Activated CD4-positive, alpha-beta memory T cell treated with anti-CD3 and anti-CD28 coated beads, Interleukin-2, amount 10 ng/mL, durations not matched to agents 7 days and 5 days (primary cell): ENCODE measurements around the gene MS4A15. TPM values are rescaled to one million over a fixed set of nuclear protein-coding genes. Genes with fewer than 3 reads are reported as not detected.
A peak's percentile ranks its signal among the peaks of the same experiment; 100 is the strongest.
"Not testable (repeated sequence)": the region's sequence is repeated elsewhere in the genome, so short reads cannot be mapped to it uniquely, and the experiment has no call there.

Experiments
- CTCF ChIA-PET: fragments of 350-600 bp; sonication (Branson Sonifier 250); formaldehyde crosslinking; loops from one replicate; lab custom pipeline; 2021; ENCODE audit warnings: antibody characterized with exemption, inconsistent platforms; lab: Charles Lee
- POLR2A ChIA-PET: fragments of 350-600 bp; sonication (Branson Sonifier 250); formaldehyde crosslinking; loops from one replicate; lab custom pipeline; 2021; ENCODE audit warnings: antibody characterized with exemption; lab: Charles Lee
- DNase-seq: peaks from one replicate; pipeline ENCODE4 v3.0.0-alpha.2; 2020
- H3K27ac Mint-ChIP-seq: one replicate; pipeline ENCODE4 v1.8.0; 2021; ENCODE audit warnings: mild to moderate bottlenecking, mixed read lengths
- H3K27me3 Mint-ChIP-seq: one replicate; pipeline ENCODE4 v1.8.0; 2021; ENCODE audit warnings: mixed read lengths
- H3K36me3 Mint-ChIP-seq: one replicate; pipeline ENCODE4 v1.8.0; 2021; ENCODE audit warnings: low read depth, mixed read lengths
- H3K4me1 Mint-ChIP-seq: one replicate; pipeline ENCODE4 v1.8.0; 2021; ENCODE audit warnings: mixed read lengths
- H3K4me3 Mint-ChIP-seq: one replicate; pipeline ENCODE4 v1.8.0; 2021; ENCODE audit warnings: mild to moderate bottlenecking, mixed read lengths
- H3K9me3 Mint-ChIP-seq: one replicate; pipeline ENCODE4 v1.8.0; 2021; ENCODE audit warnings: mixed read lengths
- total RNA-seq, 2 experiments: library from RNA; stranded (reverse); gene quantifications; one replicate each; pipeline ENCODE4 v1.2.3, GENCODE V29; 2021

Gene MS4A15
- total RNA-seq, 2 experiments from 2014 or later, result not detected

GRCh38 chr11:60759438-60760225, 3.0 kb downstream of the MS4A15 start:
- H3K36me3 Mint-ChIP-seq, CTCF ChIA-PET, DNase-seq, POLR2A ChIA-PET, H3K27ac Mint-ChIP-seq, H3K4me3 Mint-ChIP-seq, H3K4me1 Mint-ChIP-seq, H3K9me3 Mint-ChIP-seq: not testable (repeated sequence)
- H3K27me3 Mint-ChIP-seq, result peaks cover 33% of the 10 kb centered on the region

- ChIA-PET POLR2A (no interaction called here), CTCF (interaction anchor here (0.9 to 6.3 kb wide), 4 partner anchors 11 to 399 kb away, joined by 3 to 83 read pairs (median 5); no protein-coding TSS in a partner anchor)
- H3K27ac Mint-ChIP-seq, result no peak overlapping the region
- H3K27me3 Mint-ChIP-seq, result peaks cover 34% of the 10 kb centered on the region
- H3K9me3 Mint-ChIP-seq, result no peaks in the 10 kb centered on the region
- no peaks in the 10 kb centered on the region for H3K36me3 Mint-ChIP-seq
- peaks cover 5% of the 10 kb centered on the region for H3K4me1 Mint-ChIP-seq
- no peak overlapping the region for H3K4me3 Mint-ChIP-seq
- DNase-seq, result no peak
These were observed 4.9 kb downstream of the MS4A15 start for GRCh38 chr11:60761436-60762190.

GRCh38 chr11:60762851-60763691, 6.4 kb downstream of the MS4A15 start:
- DNase-seq, result no peak
- ChIA-PET POLR2A (no interaction called here), CTCF (interaction anchor here (0.6 to 6.3 kb wide), 8 partner anchors 9 to 400 kb away, joined by 3 to 83 read pairs (median 4); no protein-coding TSS in a partner anchor)
- no peaks in the 10 kb centered on the region for H3K36me3 Mint-ChIP-seq
- no peaks in the 10 kb centered on the region for H3K9me3 Mint-ChIP-seq
- no peak overlapping the region for H3K4me3 Mint-ChIP-seq
- no peak overlapping the region for H3K27ac Mint-ChIP-seq
- peaks cover 5% of the 10 kb centered on the region for H3K4me1 Mint-ChIP-seq
- H3K27me3 Mint-ChIP-seq, result peaks cover 34% of the 10 kb centered on the region

GRCh38 chr11:60763692-60764369, 7.2 kb downstream of the MS4A15 start:
- peaks cover 28% of the 10 kb centered on the region for H3K27me3 Mint-ChIP-seq
- POLR2A ChIA-PET, result no interaction called here
- no peak overlapping the region for H3K27ac Mint-ChIP-seq

DNA sequence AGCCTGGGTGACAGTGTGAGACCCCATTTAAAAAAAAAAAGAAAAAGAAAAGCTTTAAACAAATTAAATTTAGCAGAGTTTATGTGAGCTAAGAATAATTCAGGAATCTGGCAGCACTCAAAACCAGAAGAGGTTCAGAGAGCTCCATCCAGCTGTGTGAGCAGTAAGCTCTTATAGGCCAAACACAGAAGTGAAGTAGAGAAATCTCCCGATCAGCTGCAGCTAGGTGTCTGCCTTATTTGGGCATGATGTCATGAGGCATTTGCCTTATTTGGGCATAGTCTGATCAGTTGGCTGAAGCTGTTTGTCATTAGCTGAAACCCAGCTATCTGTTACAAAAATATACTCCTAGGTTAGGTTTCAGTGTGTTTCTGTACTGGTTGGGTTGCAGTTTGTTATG, 8.2 kb downstream of the MS4A15 start:
- peaks cover 5% of the 10 kb centered on the region for H3K4me1 Mint-ChIP-seq
- DNase-seq, result no peak
- no peak overlapping the region for H3K4me3 Mint-ChIP-seq
- POLR2A ChIA-PET, result no interaction called here
- no peak overlapping the region for H3K27ac Mint-ChIP-seq
- H3K27me3 Mint-ChIP-seq, result peaks cover 17% of the 10 kb centered on the region
- no peaks in the 10 kb centered on the region for H3K36me3 Mint-ChIP-seq
- CTCF ChIA-PET, result interaction anchor here (1.1 to 6.3 kb wide), 5 partner anchors 8 to 401 kb away, joined by 3 to 83 read pairs (median 3); partner anchors contain the start of gene MS4A15
- H3K9me3 Mint-ChIP-seq, result no peaks in the 10 kb centered on the region

More at GRCh38 chr11:60763692-60764369, 7.2 kb downstream of the MS4A15 start:
- no peaks in the 10 kb centered on the region for H3K36me3 Mint-ChIP-seq
- peaks cover 5% of the 10 kb centered on the region for H3K4me1 Mint-ChIP-seq
- no peak for DNase-seq
- no peaks in the 10 kb centered on the region for H3K9me3 Mint-ChIP-seq
- CTCF ChIA-PET, result interaction anchor here (0.8 to 6.3 kb wide), 4 partner anchors 14 to 131 kb away, joined by 3 to 83 read pairs (median 4); no protein-coding TSS in a partner anchor
- H3K4me3 Mint-ChIP-seq, result no peak overlapping the region

GRCh38 chr11:60765355-60765754, 8.7 kb downstream of the MS4A15 start:
- ChIA-PET POLR2A (no interaction called here), CTCF (interaction anchor here (1.1 to 6.3 kb wide), 5 partner anchors 9 to 402 kb away, joined by 3 to 83 read pairs (median 3); partner anchors contain the start of gene MS4A15)
- H3K9me3 Mint-ChIP-seq, result no peaks in the 10 kb centered on the region
- no peak for DNase-seq
- peaks cover 5% of the 10 kb centered on the region for H3K4me1 Mint-ChIP-seq
- no peaks in the 10 kb centered on the region for H3K36me3 Mint-ChIP-seq
- peaks cover 12% of the 10 kb centered on the region for H3K27me3 Mint-ChIP-seq
- H3K4me3 Mint-ChIP-seq, result no peak overlapping the region
- no peak overlapping the region for H3K27ac Mint-ChIP-seq

DNA sequence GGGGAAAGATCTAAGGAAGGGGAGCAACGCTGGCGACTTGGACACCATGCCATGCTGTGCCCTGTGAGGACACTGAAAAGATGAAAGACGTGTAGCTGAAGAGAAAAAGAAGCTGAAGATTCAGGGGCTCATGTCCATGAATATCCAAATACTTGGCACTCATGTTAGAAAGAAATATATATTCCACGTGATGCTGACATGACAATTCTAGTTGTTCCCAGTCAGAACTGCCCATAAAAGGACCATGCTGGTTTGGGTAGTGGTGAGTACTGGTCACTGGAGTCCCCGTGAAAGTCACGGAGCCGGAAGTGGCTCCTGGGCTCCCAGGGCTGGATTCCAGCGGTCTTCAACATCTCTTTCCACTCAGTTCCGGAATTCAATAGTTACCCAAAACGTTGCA, 9.9 kb downstream of the MS4A15 start:
- H3K9me3 Mint-ChIP-seq, result no peaks in the 10 kb centered on the region
- POLR2A ChIA-PET, result no interaction called here
- H3K4me1 Mint-ChIP-seq, result peaks cover 5% of the 10 kb centered on the region
- no peak for DNase-seq
- CTCF ChIA-PET, result interaction anchor here (1.0 to 6.3 kb wide), 4 partner anchors 10 to 421 kb away, joined by 3 to 83 read pairs (median 5); partner anchors contain the start of gene MS4A15
- H3K36me3 Mint-ChIP-seq, result no peaks in the 10 kb centered on the region
- H3K27ac Mint-ChIP-seq, result no peak overlapping the region
- H3K27me3 Mint-ChIP-seq, result peaks cover 4% of the 10 kb centered on the region
- H3K4me3 Mint-ChIP-seq, result no peak overlapping the region

DNA sequence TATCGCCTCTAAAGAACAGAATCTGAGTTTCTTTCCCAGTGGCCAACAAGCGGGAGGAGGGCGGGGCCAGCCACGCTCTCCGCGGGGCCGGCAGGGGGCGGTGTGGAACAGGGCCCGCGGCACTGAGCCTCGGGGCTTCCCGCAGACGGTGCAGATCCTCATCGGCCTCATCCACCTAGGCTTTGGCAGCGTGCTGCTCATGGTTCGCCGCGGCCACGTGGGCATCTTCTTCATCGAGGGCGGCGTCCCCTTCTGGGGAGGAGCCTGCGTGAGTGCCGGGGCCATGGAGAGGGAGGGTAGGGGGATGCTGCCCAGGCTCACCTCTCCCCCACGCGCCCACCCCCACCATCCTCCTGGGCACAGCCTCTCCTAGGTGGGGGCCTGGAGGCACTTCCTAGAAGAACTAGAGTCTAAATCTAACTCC, 10.7 kb downstream of the MS4A15 start:
- CTCF ChIA-PET, result interaction anchor here (1.0 to 6.3 kb wide), 2 partner anchors 10 to 421 kb away, joined by 3 to 83 read pairs; no protein-coding TSS in a partner anchor
- Mint-ChIP-seq H3K4me1 (peaks cover 5% of the 10 kb centered on the region), H3K27ac (no peak overlapping the region), H3K4me3 (no peak overlapping the region), H3K27me3 (peaks cover 4% of the 10 kb centered on the region), H3K36me3 (no peaks in the 10 kb centered on the region), H3K9me3 (no peaks in the 10 kb centered on the region)
- DNase-seq, result peak; percentile 21
- POLR2A ChIA-PET, result no interaction called here

DNA sequence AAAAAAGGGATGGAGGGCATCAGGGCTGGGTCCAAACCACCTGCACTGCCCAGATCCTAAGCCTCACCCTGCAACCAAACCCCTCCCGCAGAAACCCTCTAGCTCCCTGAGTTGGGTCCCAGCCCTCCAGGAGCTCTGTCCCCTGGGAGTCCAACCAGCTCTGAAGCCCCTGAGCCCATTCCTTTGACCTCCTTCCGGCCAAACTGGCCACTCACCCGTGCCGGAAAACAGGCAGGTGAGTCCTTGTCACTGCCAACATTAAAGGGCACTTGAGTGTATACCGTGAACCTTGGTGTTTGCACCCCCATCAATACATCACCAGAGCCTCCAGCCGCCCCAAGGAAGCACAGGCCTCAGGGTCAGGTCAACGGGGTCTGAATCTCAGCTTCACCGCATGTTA, 11.5 kb downstream of the MS4A15 start:
- ChIA-PET POLR2A (no interaction called here), CTCF (no interaction called here)

DNA sequence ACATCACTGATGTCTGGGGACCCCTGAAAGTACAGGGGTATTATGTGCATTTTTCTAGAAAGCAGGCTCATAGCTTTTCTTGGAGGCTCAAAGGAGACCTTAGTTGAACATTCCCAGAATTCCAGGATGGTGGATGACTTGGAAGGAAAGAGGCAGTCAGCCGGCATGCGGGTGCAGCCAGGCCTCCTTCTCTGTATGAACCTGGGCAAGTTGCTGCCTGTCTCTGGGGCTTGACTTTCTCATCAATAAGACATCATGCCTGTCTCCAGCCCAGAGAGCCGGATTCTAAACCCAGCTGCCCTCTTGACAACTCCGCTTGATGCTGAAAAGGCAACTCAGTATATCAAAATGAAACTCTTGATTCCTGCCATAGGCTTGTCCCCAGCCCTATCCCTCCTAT, 12.6 kb downstream of the MS4A15 start:
- H3K4me1 Mint-ChIP-seq, result peaks cover 1% of the 10 kb centered on the region
- H3K27ac Mint-ChIP-seq, result no peak overlapping the region
- ChIA-PET CTCF (no interaction called here), POLR2A (no interaction called here)
- no peak for DNase-seq
- H3K4me3 Mint-ChIP-seq, result no peak overlapping the region
- peaks cover 4% of the 10 kb centered on the region for H3K27me3 Mint-ChIP-seq
- H3K36me3 Mint-ChIP-seq, result no peaks in the 10 kb centered on the region
- H3K9me3 Mint-ChIP-seq, result no peaks in the 10 kb centered on the region

More for the DNA sequence above, 11.5 kb downstream of the MS4A15 start:
- H3K27ac Mint-ChIP-seq, result no peak overlapping the region
- peaks cover 5% of the 10 kb centered on the region for H3K4me1 Mint-ChIP-seq
- no peaks in the 10 kb centered on the region for H3K36me3 Mint-ChIP-seq
- H3K4me3 Mint-ChIP-seq, result no peak overlapping the region
- peaks cover 4% of the 10 kb centered on the region for H3K27me3 Mint-ChIP-seq
- no peaks in the 10 kb centered on the region for H3K9me3 Mint-ChIP-seq
- DNase-seq, result no peak

GRCh38 chr11:60769811-60770210, 13.1 kb downstream of the MS4A15 start:
- no peak for DNase-seq
- POLR2A ChIA-PET, result no interaction called here
- H3K36me3 Mint-ChIP-seq, result no peaks in the 10 kb centered on the region
- H3K9me3 Mint-ChIP-seq, result no peaks in the 10 kb centered on the region
- H3K27ac Mint-ChIP-seq, result no peak overlapping the region
- H3K4me1 Mint-ChIP-seq, result no peaks in the 10 kb centered on the region
- no peak overlapping the region for H3K4me3 Mint-ChIP-seq
- CTCF ChIA-PET, result no interaction called here
- peaks cover 4% of the 10 kb centered on the region for H3K27me3 Mint-ChIP-seq

GRCh38 chr11:60771146-60771545, 14.5 kb downstream of the MS4A15 start:
- Mint-ChIP-seq H3K4me1 (peaks cover 4% of the 10 kb centered on the region), H3K36me3 (no peaks in the 10 kb centered on the region), H3K27ac (no peak overlapping the region), H3K27me3 (peaks cover 4% of the 10 kb centered on the region), H3K9me3 (no peaks in the 10 kb centered on the region), H3K4me3 (no peak overlapping the region)
- POLR2A ChIA-PET, result no interaction called here
- CTCF ChIA-PET, result no interaction called here
- no peak for DNase-seq
